DND-41 (cell line): ENCODE data around the gene CAV2.

Source experiments
- CTCF ChIP-seq: IDR thresholded peaks from 2 replicates; pipeline ENCODE4 v1.5.1; 2012; ENCODE audit warnings: borderline replicate concordance, low read length, moderate library complexity, mild to moderate bottlenecking; ENCODE audit not compliant: poor library complexity, severe bottlenecking; ENCODE audit errors: extremely low read depth
- EZH2 ChIP-seq: IDR thresholded peaks from 3 replicates; pipeline ENCODE4 v1.6.1; 2012; ENCODE audit warnings: borderline replicate concordance, low read depth, mild to moderate bottlenecking, moderate library complexity, low read length, inconsistent platforms; ENCODE audit not compliant: severe bottlenecking

GRCh38 chr7:116491887-116492653 lies 7.5 kb upstream of the CAV2 start:
- no peak for TF ChIP-seq CTCF
- TF ChIP-seq EZH2, result no peak
